Ishikawa (cell line): ENCODE results near the gene MPV17L.

Experiments
- CEBPB ChIP-seq: IDR thresholded peaks from 2 replicates; pipeline ENCODE4 v1.6.1; 2012
- CREB1 ChIP-seq: IDR thresholded peaks from 2 replicates; pipeline ENCODE4 v1.6.1; 2012; ENCODE audit warnings: low read depth
- EGR1 ChIP-seq: IDR thresholded peaks from 2 replicates; pipeline ENCODE4 v1.6.1; 2012
- EP300 ChIP-seq: IDR thresholded peaks from 2 replicates; pipeline ENCODE4 v1.6.1; 2012; ENCODE audit warnings: borderline replicate concordance
- FOXM1 ChIP-seq: IDR thresholded peaks from 2 replicates; pipeline ENCODE4 v1.6.1; 2012; ENCODE audit warnings: low read depth, borderline replicate concordance
- NFIC ChIP-seq: IDR thresholded peaks from 2 replicates; pipeline ENCODE4 v1.6.1; 2012
- RAD21 ChIP-seq: IDR thresholded peaks from 2 replicates; pipeline ENCODE4 v1.6.1; 2012; ENCODE audit warnings: low read depth
- TAF1 ChIP-seq: IDR thresholded peaks from 2 replicates; pipeline ENCODE4 v1.6.1; 2012; ENCODE audit warnings: low read depth, mild to moderate bottlenecking
- TCF12 ChIP-seq: IDR thresholded peaks from 2 replicates; pipeline ENCODE4 v1.6.1; 2012; ENCODE audit warnings: low read depth
- TEAD4 ChIP-seq: IDR thresholded peaks from 2 replicates; pipeline ENCODE4 v1.6.1; 2012
- YY1 ChIP-seq: IDR thresholded peaks from 2 replicates; pipeline ENCODE4 v1.6.1; 2012; ENCODE audit warnings: low read depth
- ZBTB7A ChIP-seq: IDR thresholded peaks from 2 replicates; pipeline ENCODE4 v1.6.1; 2012; ENCODE audit warnings: low read depth
- TF ChIP-seq, protein P1 (sequence below): IDR thresholded peaks from 2 replicates; pipeline ENCODE4 v1.6.1; 2012
- TF ChIP-seq, protein P2 (sequence below): IDR thresholded peaks from 2 replicates; pipeline ENCODE4 v1.6.1; 2012; ENCODE audit warnings: low read depth, mild to moderate bottlenecking
- TF ChIP-seq, protein P3 (sequence below): IDR thresholded peaks from 2 replicates; pipeline ENCODE4 v1.6.1; 2012

MPV17L gene

DNA sequence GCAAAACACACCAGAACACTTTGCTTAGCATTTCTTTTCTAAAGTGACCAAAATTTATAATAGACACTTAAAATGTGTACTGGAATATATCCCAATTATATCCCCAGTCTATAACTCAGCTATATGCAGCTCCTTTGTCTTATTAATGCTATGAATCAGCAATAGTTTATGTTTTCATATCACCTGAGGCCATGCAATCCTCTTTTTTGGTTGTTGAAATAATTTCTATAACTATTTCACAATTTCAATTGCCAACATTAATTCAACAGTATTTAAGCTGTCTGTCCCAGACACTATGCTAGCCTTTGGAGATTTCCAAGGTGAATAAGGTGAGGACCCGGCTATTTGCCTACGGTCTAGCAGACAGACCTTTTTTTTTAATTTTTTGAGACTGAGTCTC lies 21.6 kb downstream of the MPV17L start:
- TF ChIP-seq, protein P1, sequence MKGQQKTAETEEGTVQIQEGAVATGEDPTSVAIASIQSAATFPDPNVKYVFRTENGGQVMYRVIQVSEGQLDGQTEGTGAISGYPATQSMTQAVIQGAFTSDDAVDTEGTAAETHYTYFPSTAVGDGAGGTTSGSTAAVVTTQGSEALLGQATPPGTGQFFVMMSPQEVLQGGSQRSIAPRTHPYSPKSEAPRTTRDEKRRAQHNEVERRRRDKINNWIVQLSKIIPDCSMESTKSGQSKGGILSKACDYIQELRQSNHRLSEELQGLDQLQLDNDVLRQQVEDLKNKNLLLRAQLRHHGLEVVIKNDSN: no peak
- TF ChIP-seq EP300 (no peak), TAF1 (no peak), YY1 (no peak)

DNA sequence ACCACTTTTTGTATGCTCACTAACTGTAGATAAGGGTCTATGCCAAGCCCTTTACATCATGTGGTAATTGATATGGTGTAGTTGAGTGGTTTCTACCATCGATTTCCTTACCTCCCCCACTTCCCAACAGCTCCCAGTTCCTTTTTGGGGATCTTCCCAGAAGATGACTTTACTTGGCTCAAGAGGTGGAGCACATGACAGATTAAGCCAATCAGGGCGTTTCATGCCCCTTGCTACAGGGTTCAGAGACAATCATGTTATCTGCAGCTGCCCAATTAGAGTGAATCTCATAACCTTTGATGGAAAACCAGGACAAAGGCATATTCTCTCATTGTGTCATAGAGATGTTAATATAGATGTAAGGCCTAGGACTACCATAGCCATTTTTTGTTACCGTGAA lies 22.7 kb downstream of the MPV17L start:
- TF ChIP-seq TAF1: no peak

DNA sequence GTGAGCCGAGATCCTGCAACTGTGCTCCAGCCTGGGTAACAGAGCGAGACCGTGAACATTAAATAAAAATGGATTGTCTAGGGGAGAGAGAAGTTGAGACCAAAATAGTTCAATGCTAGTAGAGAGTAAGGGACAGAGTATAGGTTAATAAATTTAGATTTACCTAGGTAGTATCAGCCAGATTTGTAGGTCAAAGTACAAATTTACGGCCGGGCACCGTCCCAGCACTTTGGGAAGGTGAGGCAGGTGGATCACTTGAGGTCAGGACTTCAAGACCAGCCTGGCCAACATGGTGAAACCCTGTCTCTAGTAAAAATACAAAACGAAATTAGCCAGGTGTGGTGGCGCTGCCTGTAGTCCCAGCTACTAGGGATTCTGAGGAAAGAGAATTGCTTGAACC lies 26.7 kb downstream of the MPV17L start:
- TF ChIP-seq TCF12 (no peak), CEBPB (no peak), EGR1 (no peak), EP300 (no peak), YY1 (no peak), TEAD4 (no peak), ZBTB7A (no peak), FOXM1 (no peak), TAF1 (no peak), CREB1 (no peak), NFIC (no peak), RAD21 (no peak)
- TF ChIP-seq, protein P2, sequence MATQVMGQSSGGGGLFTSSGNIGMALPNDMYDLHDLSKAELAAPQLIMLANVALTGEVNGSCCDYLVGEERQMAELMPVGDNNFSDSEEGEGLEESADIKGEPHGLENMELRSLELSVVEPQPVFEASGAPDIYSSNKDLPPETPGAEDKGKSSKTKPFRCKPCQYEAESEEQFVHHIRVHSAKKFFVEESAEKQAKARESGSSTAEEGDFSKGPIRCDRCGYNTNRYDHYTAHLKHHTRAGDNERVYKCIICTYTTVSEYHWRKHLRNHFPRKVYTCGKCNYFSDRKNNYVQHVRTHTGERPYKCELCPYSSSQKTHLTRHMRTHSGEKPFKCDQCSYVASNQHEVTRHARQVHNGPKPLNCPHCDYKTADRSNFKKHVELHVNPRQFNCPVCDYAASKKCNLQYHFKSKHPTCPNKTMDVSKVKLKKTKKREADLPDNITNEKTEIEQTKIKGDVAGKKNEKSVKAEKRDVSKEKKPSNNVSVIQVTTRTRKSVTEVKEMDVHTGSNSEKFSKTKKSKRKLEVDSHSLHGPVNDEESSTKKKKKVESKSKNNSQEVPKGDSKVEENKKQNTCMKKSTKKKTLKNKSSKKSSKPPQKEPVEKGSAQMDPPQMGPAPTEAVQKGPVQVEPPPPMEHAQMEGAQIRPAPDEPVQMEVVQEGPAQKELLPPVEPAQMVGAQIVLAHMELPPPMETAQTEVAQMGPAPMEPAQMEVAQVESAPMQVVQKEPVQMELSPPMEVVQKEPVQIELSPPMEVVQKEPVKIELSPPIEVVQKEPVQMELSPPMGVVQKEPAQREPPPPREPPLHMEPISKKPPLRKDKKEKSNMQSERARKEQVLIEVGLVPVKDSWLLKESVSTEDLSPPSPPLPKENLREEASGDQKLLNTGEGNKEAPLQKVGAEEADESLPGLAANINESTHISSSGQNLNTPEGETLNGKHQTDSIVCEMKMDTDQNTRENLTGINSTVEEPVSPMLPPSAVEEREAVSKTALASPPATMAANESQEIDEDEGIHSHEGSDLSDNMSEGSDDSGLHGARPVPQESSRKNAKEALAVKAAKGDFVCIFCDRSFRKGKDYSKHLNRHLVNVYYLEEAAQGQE: no peak
- TF ChIP-seq, protein P1: no peak
- TF ChIP-seq, protein P3, sequence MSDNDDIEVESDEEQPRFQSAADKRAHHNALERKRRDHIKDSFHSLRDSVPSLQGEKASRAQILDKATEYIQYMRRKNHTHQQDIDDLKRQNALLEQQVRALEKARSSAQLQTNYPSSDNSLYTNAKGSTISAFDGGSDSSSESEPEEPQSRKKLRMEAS: no peak

DNA sequence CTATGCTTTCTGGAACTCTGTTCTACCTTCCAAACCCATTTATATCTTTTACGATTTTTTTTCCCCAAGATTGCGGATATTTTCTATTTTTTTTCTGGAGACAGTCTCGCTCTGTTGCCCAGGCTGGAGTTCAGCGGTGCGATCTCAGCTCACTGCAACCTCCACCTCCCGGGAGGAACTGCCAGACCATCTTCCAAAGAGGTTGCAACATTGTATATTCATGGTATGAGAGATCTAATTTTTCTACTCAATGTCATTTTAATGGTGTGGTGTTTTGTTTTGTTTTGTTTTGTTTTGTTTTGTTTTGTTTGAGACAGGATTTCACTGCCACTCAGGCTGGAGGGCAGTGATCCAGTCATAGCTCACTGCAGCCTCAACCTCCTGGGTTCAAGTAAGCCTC lies 30.3 kb downstream of the MPV17L start:
- TF ChIP-seq EGR1 (no peak), FOXM1 (no peak), NFIC (no peak), RAD21 (no peak), ZBTB7A (no peak), TEAD4 (no peak), CREB1 (no peak), EP300 (no peak), TAF1 (no peak), YY1 (no peak), TCF12 (no peak), CEBPB (no peak)
- TF ChIP-seq, protein P3: no peak
- TF ChIP-seq, protein P2: no peak
- TF ChIP-seq, protein P1: no peak

DNA sequence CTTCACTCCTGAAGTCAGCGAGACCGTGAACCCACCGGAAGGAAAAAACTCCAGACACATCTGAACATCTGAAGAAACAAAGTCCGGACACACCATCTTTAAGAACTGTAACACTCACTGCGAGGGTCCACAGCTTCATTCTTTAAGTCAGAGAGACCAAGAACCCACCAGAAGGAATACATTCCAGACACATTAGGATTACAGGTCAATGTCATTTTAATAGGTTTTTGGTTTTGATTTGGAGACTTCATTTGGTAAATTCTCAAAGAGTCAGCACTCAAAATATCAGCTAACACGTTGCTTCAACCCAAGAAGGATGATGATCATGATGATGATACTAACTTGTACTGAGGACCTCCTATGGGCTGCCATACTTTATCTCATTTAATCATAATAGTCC lies 31.2 kb downstream of the MPV17L start:
- TF ChIP-seq NFIC (no peak), ZBTB7A (no peak), CEBPB (no peak), EP300 (no peak), TCF12 (no peak), EGR1 (no peak), TAF1 (no peak), TEAD4 (no peak), RAD21 (no peak)
- TF ChIP-seq, protein P2: no peak
- TF ChIP-seq, protein P3: no peak
- TF ChIP-seq, protein P1: no peak
